ENCODE data around the gene ERCC6.

DNA sequence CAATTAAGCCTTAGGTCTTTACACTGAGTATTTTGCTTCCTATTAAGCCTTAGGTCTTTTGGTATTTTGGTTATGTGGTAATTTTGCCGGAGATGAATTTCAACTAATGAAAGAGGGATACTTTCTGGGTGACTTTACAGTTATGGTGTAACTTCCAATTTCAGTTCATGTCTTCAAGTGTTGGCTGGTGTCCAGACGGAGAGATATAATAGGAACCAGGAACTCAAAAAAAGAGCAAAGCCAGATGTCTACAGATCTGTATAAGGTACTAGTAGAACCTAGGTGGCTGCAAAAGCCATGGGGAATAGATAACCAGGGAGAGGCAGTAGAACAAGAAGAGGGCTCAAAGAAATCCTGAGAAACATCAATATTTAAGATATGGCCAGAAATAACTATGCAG is 12.3 kb downstream of the ERCC6 start:
- TF ChIP-seq POLR2A (IDR thresholded peaks at IDR 0.05; ENCODE audit: low read length) (no peak), GATA1 (IDR thresholded peaks at IDR 0.05; ENCODE audit: low read depth, low read length) (no peak)

Data from erythroblast (primary cell).